GM10266 (cell line): ENCODE data around the gene NIT2.
A peak's percentile ranks its signal among the peaks of the same experiment; 100 is the strongest.
"Not testable (repeated sequence)": the region's sequence is repeated elsewhere in the genome, so short reads cannot be mapped to it uniquely, and the experiment has no call there.

Experiments
- DNase-seq: peaks from one replicate; pipeline ENCODE4 v3.0.0; 2012; ENCODE audit errors: extremely low spot score
- CTCF ChIP-seq: IDR thresholded peaks from 2 replicates; pipeline ENCODE4 v1.5.1; 2012; ENCODE audit warnings: mild to moderate bottlenecking, low read depth; ENCODE audit not compliant: control insufficient read depth, insufficient read depth; ENCODE audit errors: missing control alignments

Gene NIT2

GRCh38 chr3:100310355-100310965 is 24.1 kb upstream of the NIT2 start:
- TF ChIP-seq CTCF = no peak
- no peak for DNase-seq

DNA sequence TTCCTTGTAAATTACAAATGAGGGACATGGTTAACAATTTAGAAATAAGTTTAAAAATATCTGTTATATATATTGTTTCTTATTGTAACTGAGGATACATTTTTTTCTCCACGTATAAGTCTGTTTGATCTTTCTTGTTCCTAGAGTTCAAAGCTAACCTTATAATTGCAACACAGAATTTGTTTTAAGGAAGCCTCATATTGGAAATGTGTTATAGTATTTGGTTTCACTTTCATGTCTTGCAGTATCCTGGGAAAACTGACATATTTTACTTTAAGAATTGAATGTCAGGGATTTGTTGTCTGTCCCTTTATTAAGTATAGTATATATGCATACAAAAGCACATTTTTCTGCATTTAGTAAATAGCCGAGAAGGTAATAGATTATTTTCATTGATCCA is 23.5 kb upstream of the NIT2 start:
- no peak for DNase-seq
- TF ChIP-seq CTCF = no peak

- DNase-seq = peak; percentile 45
- peak; percentile 62 for TF ChIP-seq CTCF
These were observed 17.9 kb upstream of the NIT2 start for GRCh38 chr3:100316641-100317069.

DNA sequence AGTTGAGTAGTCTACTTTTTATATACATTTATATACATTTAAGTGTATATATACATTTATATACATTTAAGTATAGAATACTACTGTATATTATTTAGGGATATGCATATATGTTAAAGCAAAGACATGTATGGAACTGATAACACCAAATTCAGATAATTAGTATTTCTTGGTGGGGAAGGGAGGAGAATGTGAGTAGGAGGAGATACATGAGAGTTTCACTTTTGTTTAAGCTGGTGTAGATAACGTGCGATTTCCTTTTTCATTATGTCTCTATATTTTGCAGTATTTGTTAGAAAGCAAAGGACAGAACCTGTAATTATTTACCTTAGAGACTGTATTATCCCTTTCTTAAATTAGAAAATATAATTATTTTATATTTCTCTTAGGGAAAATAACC is 16.6 kb upstream of the NIT2 start:
- peak; percentile 52 for DNase-seq
- TF ChIP-seq CTCF = no peak

DNA sequence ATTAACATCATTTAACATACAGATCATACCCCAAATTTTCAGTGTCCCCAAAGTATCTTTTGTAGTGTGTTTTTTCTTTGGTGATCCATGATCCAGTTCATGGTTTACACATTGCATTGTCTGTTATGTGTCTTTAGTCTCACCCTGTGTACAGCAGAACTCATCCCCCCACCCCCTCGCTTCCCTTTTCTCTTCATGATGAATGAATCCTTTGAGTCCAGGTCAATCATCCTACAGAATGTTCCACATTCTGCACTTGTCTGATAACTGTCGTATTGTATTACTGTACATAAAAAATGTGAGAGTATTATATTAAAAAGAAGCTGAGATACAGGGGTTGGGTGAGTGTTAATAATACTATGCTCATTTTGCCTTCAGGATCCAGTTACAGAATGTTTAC is 14.6 kb upstream of the NIT2 start:
- TF ChIP-seq CTCF = no peak

DNA sequence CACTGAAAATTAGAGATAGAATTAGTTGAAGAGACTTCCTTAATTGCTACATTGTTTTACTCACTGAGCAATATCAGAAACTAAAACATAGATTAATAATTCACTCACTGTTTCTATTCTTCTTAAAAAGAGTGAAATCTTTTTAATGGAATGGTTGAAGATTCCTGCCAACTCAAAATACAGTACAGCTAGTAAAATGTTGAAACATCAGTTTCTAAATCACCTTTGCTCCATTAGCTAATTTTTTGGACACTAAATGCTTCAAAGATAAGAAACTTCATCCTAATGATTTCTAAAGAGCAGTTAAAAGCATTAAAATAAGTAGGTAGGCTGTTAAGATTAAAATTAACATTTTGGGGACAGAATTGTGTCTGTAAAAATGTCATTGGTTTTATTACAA is 10.5 kb upstream of the NIT2 start:
- no peak for TF ChIP-seq CTCF
- DNase-seq = no peak

More for the DNA sequence above, 14.6 kb upstream of the NIT2 start:
- DNase-seq = no peak

DNA sequence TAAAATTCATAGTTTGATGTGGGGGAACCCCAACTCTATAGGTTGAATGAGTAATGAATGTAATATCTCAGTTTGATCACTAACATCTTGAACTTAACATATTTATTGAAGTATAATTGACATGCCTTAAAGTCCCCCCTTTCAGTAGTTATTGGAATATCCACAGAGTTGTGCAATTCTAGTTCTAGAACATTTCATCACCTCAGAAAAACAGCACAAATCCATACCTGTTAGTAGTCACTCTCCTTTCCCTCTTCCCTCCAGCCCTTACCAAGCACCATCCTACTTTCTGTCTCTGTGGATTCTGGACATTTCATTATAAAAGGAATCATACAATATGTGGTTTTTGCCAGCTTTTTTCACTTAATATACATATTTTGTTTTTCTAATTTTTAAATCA is 8.7 kb upstream of the NIT2 start:
- no peak for TF ChIP-seq CTCF
- no peak for DNase-seq

- DNase-seq = not testable (repeated sequence)
These were observed 7.2 kb upstream of the NIT2 start for GRCh38 chr3:100327377-100327776.
